OCI-LY3 (cell line): ENCODE data around the gene ZFP36L1.

Experiments
- EZH2phosphoT487 ChIP-seq: fragments of 200-600 bp; shearing (Covaris generic); IDR thresholded peaks from 2 replicates; pipeline ENCODE4 v1.6.1; 2018; ENCODE audit warnings: antibody characterized with exemption, mixed run types, low read depth
- TF ChIP-seq, protein P1 (sequence below): fragments of 200-600, 300-600 bp; sonication (generic); IDR thresholded peaks from 2 replicates; pipeline ENCODE4 v1.5.1; 2014; ENCODE audit warnings: antibody characterized with exemption, low read length, low read depth

DNA sequence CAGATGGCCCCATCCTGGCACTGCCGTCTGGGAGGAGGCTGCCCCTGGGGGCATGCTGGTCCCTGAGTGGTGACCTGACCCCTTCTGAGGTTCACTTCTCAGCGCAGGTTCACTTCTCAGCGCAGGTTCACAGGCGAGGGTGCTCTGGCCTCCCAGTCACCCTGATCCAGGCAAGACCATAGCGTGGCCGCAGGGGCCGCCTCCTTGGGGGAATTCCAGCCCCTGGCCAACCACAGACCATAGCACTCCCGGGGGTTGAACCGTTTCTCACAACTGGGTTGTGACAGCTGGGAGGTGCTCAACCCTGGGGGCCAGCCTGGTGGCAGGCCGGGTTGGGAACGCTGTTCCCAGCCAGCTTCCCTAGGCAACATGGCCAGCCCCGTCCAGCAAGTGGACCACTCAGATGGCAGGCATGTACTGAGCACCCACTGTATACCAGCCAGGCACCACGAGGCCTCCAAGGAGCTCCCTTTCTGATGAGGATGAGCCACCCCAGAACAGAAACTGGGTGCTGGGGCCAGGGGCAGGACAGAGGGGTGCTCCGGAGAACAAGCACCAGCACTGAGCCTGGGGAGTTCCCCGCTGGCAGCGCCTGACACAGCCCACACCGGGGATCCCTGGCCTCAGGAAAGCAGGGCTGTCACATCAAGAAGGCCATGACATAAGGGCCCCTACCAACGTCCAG, 28.3 kb upstream of the ZFP36L1 start:
- TF ChIP-seq, protein P1, sequence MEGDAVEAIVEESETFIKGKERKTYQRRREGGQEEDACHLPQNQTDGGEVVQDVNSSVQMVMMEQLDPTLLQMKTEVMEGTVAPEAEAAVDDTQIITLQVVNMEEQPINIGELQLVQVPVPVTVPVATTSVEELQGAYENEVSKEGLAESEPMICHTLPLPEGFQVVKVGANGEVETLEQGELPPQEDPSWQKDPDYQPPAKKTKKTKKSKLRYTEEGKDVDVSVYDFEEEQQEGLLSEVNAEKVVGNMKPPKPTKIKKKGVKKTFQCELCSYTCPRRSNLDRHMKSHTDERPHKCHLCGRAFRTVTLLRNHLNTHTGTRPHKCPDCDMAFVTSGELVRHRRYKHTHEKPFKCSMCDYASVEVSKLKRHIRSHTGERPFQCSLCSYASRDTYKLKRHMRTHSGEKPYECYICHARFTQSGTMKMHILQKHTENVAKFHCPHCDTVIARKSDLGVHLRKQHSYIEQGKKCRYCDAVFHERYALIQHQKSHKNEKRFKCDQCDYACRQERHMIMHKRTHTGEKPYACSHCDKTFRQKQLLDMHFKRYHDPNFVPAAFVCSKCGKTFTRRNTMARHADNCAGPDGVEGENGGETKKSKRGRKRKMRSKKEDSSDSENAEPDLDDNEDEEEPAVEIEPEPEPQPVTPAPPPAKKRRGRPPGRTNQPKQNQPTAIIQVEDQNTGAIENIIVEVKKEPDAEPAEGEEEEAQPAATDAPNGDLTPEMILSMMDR: no peak
- no peak for TF ChIP-seq EZH2phosphoT487
